ENCODE results near the gene CYP2A7. TPM values are rescaled to one million over a fixed set of nuclear protein-coding genes. Genes with fewer than 3 reads are reported as not detected.

Gene CYP2A7
- total and polyA plus RNA-seq, 2 of the 8 experiments (the other 6 are each of a cell fraction or from before 2014, with no cell fraction given), result 0.23 TPM; not detected in 1

- H3K18ac ChIP-seq (ENCODE audit: extremely low read depth, low read length), result no peak overlapping the region
- H4K8ac ChIP-seq (ENCODE audit: extremely low read depth, insufficient read depth, low read length), result no peak overlapping the region
- H3K4ac ChIP-seq (replicated peaks; ENCODE audit: insufficient read length, low read depth, low read length), result no peak overlapping the region
- no peak overlapping the region for H3K14ac ChIP-seq (ENCODE audit: insufficient read length)
- H2AFZ ChIP-seq (ENCODE audit: low read length), result no peak overlapping the region
- FAIRE-seq (no peak), DNase-seq (ENCODE audit: low read depth in 1 of 2, low spot score in 2 of 2) (no peak)
- H2BK120ac ChIP-seq (replicated peaks; ENCODE audit: low read depth, low read length), result no peak overlapping the region
- no peaks in the 10 kb centered on the region for H4K20me1 ChIP-seq (replicated peaks in 1 of 2; ENCODE audit: control insufficient read depth in 1 of 2, insufficient read depth in 2 of 2, low read length in 2 of 2)
- WGBS, 2 experiments (ENCODE audit: extremely low coverage in 1 of 2, insufficient coverage in 1 of 2, insufficient read length in 1 of 2, insufficient replicate concordance in 2 of 2, low coverage in 1 of 2, low lambda C conversion rate in 2 of 2, missing lambda C conversion rate in 1 of 2), result 92% methylated on average over 4 of the region's 4 CpGs; no CpG with 5 or more reads in 1 of the 2 experiments
- TF ChIP-seq HDAC2 (IDR thresholded peaks at IDR 0.05; ENCODE audit: borderline replicate concordance in 1 of 2, low read depth in 2 of 2, low read length in 2 of 2) (no peak), TCF12 (IDR thresholded peaks at IDR 0.05; ENCODE audit: low read depth, low read length) (no peak), USF2 (IDR thresholded peaks at IDR 0.05; ENCODE audit: low read length) (no peak), SP1 (IDR thresholded peaks at IDR 0.05; ENCODE audit: low read depth, low read length) (no peak), BCL11A (IDR thresholded peaks at IDR 0.05; ENCODE audit: low read depth in 2 of 2, low read length in 2 of 2) (no peak), CEBPB (IDR thresholded peaks at IDR 0.05; ENCODE audit: low read depth, low read length) (no peak), JUN (IDR thresholded peaks at IDR 0.05; ENCODE audit: low read depth, low read length) (no peak), SRF (IDR thresholded peaks at IDR 0.05; ENCODE audit: low read depth, low read length) (no peak), KDM4A (IDR thresholded peaks at IDR 0.05; ENCODE audit: low read depth, low read length, severe bottlenecking) (no peak), BACH1 (IDR thresholded peaks at IDR 0.05; ENCODE audit: low read length) (no peak), E2F6 (IDR thresholded peaks at IDR 0.05) (no peak), MAX (IDR thresholded peaks at IDR 0.05) (no peak)
- no peaks in the 10 kb centered on the region for H3K27me3 ChIP-seq (replicated peaks in 1 of 4; ENCODE audit: control insufficient read depth in 3 of 4, extremely low read depth in 1 of 4, insufficient read depth in 3 of 4, low read length in 3 of 4)
- no peaks in the 10 kb centered on the region for H3K36me3 ChIP-seq (ENCODE audit: control insufficient read depth in 2 of 4, insufficient read depth in 4 of 4, low read length in 3 of 4)
- no peak overlapping the region for H2AK5ac ChIP-seq (ENCODE audit: low read depth, low read length)
- ChIA-PET POLR2A (ENCODE audit: partially characterized antibody) (no interaction called here), CTCF (ENCODE audit: partially characterized antibody) (no interaction called here)
- no peak overlapping the region for H4K5ac ChIP-seq (ENCODE audit: insufficient read length, low read depth, low read length)
- no peaks in the 10 kb centered on the region for H3K4me1 ChIP-seq (replicated peaks in 1 of 4; ENCODE audit: control insufficient read depth in 3 of 4, insufficient read depth in 4 of 4, low read length in 3 of 4)
- H3K23ac ChIP-seq (ENCODE audit: insufficient read length), result no peak overlapping the region
- H3K23me2 ChIP-seq (ENCODE audit: low read depth, low read length), result no peaks in the 10 kb centered on the region
- no peak overlapping the region for H2BK20ac ChIP-seq (ENCODE audit: low read length)
- peaks cover 0 to 3% of the 10 kb centered on the region in 2 experiments; a peak in 1 of 4 replicates for H3K9me3 ChIP-seq (ENCODE audit: insufficient read depth in 2 of 2, low read depth in 1 of 2, low read length in 1 of 2)
- no peak overlapping the region for H3K4me2 ChIP-seq (ENCODE audit: insufficient read depth in 1 of 2, low read depth in 2 of 2, low read length in 2 of 2)
- H4K91ac ChIP-seq (replicated peaks; ENCODE audit: insufficient read length, low read length), result no peak overlapping the region
- H3K27ac ChIP-seq (ENCODE audit: low read depth, low read length), result no peak overlapping the region
- no peak overlapping the region for H2BK15ac ChIP-seq (ENCODE audit: low read length)
- no peak overlapping the region for H2BK12ac ChIP-seq (ENCODE audit: low read depth, low read length)
- H3K4me3 ChIP-seq (ENCODE audit: extremely low read depth in 1 of 4, insufficient read depth in 2 of 4, low read depth in 3 of 4, low read length in 4 of 4), result no peak overlapping the region
- no peaks in the 10 kb centered on the region for H3K79me1 ChIP-seq (ENCODE audit: low read depth, low read length)
- H2BK5ac ChIP-seq (ENCODE audit: low read depth, low read length), result no peak overlapping the region
- no peak overlapping the region for H3K56ac ChIP-seq (replicated peaks; ENCODE audit: insufficient read length, low read depth, low read length)
- H3K9ac ChIP-seq (replicated peaks in 1 of 4; ENCODE audit: extremely low read depth in 1 of 4, low read depth in 3 of 4, low read length in 3 of 4), result no peak overlapping the region
- H3K79me2 ChIP-seq (ENCODE audit: control insufficient read depth in 1 of 2, insufficient read depth in 2 of 2, low read length in 2 of 2), result no peaks in the 10 kb centered on the region
Measured at GRCh38 chr19:40920300-40921004, 38.4 kb upstream of the CYP2A7 start.
